NB4 (cell line): Measurements from ENCODE around the gene DCTPP1.

Source experiments
- CTCF ChIP-seq: IDR thresholded peaks from one replicate; pipeline ENCODE4 v1.5.1; 2012; ENCODE audit warnings: low read depth, low read length
- MAX ChIP-seq: IDR thresholded peaks from 2 replicates; pipeline ENCODE4 v1.6.1; 2011; ENCODE audit warnings: low read depth, low read length
- MYC ChIP-seq: IDR thresholded peaks from 2 replicates; pipeline ENCODE4 v1.6.1; 2011; ENCODE audit warnings: low read depth, low read length
- POLR2A ChIP-seq: IDR thresholded peaks from 2 replicates; pipeline ENCODE4 v1.6.1; 2011; ENCODE audit warnings: mild to moderate bottlenecking; ENCODE audit not compliant: insufficient read length; ENCODE audit errors: extremely low read depth

- TF ChIP-seq MAX (no peak), POLR2A (no peak), CTCF (no peak), MYC (no peak)
Measured at GRCh38 chr16:30443631-30444030, 13.8 kb upstream of the DCTPP1 start.
